Upper lobe of left lung (tissue), 4 donors: Measurements from ENCODE around the gene SPOP.

ENCODE experiments used
- CTCF ChIP-seq, 6 experiments: fragments of 450-650 bp in 4 of 6; fragments of 200-600 bp in 2 of 6; sonication (generic) in 2 of 6; IDR thresholded peaks; one replicate each; pipeline ENCODE4 v1.5.1; 2016 to 2019; ENCODE audit warnings: antibody characterized with exemption in 6 of 6
- EP300 ChIP-seq, 4 donors: sonication (generic); formaldehyde crosslinking; IDR thresholded peaks; one replicate each; pipeline ENCODE4 v1.5.1; 2017; ENCODE audit warnings: antibody characterized with exemption in 4 of 4, control low read depth in 2 of 4
- POLR2A ChIP-seq, 4 donors: fragments of 450-650 bp; IDR thresholded peaks; one replicate each; pipeline ENCODE4 v1.5.1; 2016 to 2017; ENCODE audit warnings: antibody characterized with exemption in 4 of 4, mild to moderate bottlenecking in 2 of 4

GRCh38 chr17:49695698-49696232, 17.9 kb upstream of the SPOP start:
- TF ChIP-seq CTCF (IDR thresholded peaks at IDR 0.05) (no peak), POLR2A (IDR thresholded peaks at IDR 0.05) (no peak), EP300 (IDR thresholded peaks at IDR 0.05) (no peak)
